GM18870 (cell line): ENCODE results near the gene B4GALT5.
"Not testable (repeated sequence)": the region's sequence is repeated elsewhere in the genome, so short reads cannot be mapped to it uniquely, and the experiment has no call there.

Experiments used
- ATAC-seq: cut with Tn5 transposase; IDR thresholded peaks from one replicate; pipeline ENCODE4 v1.9.1; 2021; ENCODE audit warnings: moderate library complexity; ENCODE audit not compliant: unreplicated experiment

Gene B4GALT5

DNA sequence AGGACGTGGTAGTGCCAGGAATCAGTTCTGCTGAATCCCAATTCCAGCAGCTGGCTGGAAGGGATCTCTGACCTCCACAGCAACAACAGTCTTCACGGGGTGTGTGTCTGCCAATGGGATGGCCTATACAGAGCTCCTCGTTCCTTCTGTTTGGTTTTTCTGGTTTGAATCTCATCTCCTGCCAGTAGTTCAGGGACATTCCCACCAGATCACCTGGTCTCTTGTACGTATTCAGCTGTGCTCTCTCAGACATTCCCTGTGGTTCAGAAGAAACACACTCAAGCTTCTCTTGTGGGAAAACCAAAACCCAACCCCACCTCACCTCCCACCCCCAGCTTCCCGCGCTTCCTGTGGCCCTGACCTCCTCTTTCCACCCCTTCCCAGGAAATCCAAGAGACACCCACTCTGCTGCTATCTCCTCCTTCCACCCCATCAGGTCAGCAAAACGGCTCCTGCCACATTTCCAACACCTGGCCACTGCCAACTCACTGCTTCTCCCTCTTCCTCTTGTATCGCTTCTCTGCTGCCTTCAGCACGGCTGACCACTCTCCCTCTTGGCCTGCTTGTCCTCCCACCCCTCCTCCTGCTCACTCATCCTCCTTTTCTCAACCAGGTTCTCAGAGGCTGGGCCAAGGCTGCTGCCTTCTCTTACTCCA, 82.5 kb downstream of the B4GALT5 start:
- peak; percentile 23 for ATAC-seq

DNA sequence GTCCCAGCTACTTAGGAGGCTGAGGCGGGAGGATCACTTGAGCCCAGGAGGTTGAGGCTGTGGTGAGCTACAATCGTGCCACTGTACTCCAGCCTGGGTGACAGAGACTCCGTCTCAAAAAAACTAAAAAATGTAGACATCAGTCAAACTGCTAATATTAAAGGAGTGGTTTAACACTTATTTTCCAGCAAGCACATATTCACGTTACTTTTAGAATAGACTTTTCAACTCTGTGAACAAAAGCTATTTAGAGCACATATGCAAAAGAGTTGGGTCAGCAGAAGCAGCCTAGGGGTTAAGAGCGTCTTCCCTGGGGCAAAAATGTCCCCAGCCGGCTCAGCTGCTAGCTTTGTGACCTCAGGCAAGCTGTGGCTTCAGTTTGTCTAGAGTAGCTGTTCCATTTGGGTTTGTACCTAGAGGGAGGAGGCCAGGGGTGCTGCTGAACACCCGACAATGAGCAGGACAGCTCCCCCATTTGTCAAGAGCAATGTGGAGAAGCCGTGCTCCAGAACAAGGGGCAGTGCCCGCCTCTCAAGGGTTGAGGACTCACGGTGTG, 83.2 kb downstream of the B4GALT5 start:
- ATAC-seq: peak; percentile 75

DNA sequence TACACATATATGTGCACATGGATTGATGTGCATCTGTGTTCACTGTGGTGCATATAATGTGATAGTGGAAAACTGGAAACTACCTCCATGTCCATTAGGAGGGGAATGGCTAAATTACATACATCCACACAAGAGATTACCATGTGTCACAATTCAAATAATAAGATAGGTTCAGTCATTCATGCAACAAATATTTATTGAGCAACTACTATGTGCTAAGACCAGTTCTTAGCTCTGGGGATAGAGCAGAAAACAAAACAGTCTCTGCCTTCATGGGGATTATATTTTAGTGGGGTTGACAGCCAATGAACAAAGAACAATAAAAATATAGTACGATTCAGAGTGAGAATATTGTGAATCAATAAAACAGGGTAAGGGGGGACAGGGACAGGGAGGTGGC, 84.1 kb downstream of the B4GALT5 start:
- ATAC-seq: no peak

DNA sequence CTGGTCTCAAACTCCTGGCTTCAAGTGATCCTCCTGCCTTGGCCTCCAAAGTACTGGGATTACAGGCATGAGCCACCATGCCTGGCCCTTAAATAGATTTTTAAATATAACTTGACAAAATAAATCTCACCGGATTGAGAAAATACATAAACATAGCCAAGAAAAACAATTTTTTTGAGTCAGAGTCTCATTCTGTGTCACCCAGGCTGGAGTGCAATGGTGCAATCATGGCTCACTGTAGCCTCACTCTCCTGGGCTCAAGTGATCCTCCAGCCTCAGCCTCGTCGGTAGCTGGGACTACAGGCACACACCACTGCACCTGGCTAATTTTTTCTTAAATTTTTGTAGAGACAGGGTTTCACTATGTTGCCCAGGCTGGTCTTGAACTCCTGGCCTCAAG, 85.4 kb downstream of the B4GALT5 start:
- not testable (repeated sequence) for ATAC-seq

DNA sequence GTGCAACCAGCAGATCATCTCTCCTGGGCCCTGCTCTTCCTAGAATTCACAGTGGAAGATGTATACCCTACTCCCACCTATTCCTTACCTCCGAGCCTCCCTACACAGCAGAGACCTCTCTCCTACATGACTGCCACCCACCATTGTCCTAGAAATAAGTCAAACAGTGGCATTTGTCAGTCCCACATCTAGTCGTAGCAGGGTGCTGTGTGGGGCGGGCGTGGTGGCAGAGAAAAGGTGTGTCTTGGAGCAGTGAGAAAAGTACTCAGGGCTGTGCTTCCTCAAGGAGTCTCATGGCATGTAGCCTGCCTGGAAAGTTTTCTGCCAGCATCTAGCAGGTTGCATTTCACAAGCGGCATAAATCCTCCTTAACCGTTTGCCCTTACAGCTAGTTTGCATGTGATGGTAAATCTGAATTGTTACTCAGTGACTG, 86.3 kb downstream of the B4GALT5 start:
- no peak for ATAC-seq

DNA sequence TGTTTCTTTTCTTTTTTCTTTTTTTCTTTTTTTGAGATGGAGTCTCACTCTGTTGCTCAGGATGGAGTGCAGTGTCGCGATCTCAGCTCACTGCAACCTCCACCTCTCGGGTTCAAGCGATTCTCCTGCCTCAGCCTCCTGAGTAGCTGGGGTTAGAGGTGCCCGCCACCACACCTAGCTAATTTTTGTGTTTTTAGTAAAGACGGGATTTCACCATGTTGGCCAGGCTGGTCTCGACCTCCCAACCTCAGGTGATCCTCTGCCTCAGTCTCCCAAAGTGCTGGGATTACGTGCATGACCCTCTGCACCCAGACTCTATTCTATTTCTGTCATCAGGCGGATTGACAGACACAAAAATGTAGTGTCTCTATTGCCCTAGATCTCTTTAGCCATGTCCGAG, 88.7 kb downstream of the B4GALT5 start:
- not testable (repeated sequence) for ATAC-seq

DNA sequence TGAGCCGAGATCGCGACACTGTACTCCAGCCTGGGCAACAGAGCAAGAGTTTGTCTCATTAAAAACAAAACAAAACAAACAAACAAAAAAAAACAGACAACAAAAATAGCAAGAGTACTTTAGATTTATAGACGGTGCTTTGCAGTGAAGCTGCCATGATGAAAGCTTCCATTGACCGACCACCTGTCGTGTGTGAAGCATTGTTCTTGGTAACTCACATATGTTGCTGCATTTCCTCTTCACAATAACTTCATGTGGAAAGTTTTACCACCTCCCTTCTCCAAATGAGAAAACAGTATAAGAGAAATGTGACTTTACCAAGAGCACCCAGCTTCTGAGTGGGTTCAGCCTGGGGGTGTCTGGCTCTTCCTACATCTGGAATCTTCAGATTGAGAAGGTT, 89.4 kb downstream of the B4GALT5 start:
- no peak for ATAC-seq

DNA sequence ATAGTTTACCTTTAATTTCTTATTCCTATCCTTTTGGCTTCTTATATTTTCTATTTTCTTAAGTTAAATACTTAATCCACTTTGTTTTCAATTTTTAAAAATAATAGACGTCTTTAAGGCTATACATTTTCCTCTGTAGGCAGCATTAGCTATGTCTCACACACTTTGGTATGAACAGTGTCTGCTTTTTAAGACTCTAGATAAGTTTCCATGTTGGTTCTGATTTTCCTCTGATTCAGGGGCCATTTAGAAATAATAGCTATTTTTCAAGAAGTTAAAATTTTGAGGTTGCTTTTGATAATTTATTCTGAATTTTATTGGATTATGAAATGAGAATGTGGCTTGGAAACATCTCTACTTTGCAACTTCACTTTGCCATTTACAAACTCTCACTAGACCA, 91.4 kb downstream of the B4GALT5 start:
- ATAC-seq: no peak

DNA sequence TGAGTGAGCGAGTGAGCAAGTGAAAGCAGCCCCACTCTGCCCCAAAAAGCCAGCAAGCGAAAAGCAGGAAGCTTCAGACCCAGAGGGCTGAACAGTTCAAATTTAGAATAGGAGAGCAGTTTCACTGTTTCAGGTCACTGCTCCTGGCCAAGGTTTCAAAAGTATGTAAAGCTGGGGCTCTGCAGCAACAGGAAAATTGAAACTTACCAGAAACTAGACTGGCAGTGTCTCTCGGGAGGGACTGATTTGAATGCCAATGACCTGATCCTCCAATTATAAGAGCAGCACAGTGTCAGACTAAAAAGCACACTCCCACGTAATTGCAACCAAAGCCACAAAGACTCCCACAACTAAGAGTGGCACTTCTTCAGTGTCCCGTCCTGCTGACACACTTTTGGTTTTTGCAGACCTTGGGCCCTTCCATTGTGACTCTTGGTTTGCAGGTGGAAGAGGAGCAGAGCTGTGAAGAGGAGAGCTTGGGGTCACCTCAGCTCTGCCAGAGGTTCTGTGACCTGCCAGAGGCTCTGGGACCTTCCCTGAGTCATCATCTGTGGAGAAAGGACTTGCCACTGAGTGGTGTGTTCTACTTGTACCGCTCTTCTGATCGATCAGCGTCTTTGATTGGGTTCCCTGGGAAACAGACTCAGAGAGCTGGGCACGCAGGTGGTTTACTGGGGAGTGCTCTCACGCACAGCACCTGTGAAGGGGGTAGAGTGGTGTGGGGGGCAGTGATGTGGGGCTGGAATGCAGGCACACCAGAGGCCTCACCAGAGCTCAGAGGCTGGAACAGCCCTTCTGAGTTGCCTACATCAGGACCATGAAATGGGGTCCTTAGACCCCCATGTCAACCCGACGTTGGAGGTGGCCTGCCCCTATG, 93.1 kb downstream of the B4GALT5 start:
- peak; percentile 88 for ATAC-seq

DNA sequence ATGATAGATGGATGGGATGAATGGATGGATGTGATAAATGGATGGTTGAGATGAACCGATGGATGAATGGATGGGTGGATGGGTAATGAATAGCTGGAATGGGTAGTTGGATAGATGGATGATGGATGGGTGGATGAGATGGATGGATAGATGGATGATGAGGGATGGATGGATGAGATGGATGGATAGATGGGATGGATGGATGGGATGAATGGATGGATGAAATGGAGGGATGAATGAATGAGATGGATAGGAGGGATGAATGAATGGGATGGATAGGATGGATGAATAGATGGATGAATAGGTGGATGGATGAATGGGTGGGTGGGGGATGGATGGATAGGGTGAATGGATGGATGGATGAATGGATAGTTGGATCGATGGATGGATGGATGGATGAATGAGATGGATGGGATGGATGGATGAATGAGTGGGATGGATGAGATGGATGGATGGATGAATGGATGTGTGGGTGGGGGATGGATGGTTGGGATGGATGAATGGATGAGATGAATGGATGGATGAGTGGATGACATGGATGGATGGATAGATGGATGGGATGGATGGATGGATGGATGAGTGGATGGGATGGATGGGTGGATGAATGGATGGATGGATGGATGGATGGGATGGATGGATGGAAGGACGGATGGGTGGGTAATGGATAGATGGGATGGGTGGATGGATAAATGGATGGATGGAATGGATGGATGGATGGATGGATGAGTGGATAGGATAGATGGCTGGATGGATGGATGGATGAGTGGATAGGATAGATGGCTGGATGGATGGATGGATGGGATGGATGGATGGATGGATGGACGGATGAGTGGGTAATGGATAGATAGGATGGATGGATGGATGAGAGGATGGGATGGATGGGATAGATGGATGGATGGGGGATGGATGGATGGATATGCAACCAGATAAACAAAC, 94.3 kb downstream of the B4GALT5 start:
- ATAC-seq: no peak

DNA sequence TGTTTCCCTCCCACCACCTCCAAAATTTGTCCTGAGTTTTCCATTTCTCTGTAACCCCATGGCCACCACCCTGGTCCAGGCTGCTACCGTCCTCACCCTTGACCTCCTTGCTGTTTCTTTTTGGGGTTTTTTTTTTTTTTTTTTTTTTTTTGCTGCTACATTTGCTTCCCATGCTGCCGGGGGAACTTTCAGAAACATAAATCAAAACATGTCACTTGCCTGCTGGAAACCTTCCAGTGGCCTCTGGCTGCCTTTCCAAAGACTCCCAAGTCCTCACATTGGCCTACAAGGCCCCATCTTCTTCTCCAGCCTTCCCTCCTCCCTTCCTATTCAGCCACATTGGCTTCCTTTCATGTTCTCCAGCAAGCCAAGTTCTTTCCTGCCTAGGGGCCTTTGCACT, 95.4 kb downstream of the B4GALT5 start:
- ATAC-seq: no peak

DNA sequence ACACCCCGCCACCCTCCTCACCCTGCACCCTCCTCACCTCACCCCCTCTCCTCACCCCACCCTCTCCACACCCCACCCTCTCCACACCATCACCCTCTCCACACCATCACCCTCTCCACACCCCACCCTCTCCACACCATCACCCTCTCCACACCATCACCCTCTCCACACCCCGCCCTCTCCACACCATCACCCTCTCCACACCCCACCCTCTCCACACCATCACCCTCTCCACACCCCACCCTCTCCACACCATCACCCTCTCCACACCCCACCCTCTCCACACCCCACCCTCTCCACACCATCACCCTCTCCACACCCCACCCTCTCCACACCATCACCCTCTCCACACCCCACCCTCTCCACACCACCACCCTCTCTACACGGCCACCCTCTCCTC, 96.3 kb downstream of the B4GALT5 start:
- ATAC-seq: not testable (repeated sequence)

DNA sequence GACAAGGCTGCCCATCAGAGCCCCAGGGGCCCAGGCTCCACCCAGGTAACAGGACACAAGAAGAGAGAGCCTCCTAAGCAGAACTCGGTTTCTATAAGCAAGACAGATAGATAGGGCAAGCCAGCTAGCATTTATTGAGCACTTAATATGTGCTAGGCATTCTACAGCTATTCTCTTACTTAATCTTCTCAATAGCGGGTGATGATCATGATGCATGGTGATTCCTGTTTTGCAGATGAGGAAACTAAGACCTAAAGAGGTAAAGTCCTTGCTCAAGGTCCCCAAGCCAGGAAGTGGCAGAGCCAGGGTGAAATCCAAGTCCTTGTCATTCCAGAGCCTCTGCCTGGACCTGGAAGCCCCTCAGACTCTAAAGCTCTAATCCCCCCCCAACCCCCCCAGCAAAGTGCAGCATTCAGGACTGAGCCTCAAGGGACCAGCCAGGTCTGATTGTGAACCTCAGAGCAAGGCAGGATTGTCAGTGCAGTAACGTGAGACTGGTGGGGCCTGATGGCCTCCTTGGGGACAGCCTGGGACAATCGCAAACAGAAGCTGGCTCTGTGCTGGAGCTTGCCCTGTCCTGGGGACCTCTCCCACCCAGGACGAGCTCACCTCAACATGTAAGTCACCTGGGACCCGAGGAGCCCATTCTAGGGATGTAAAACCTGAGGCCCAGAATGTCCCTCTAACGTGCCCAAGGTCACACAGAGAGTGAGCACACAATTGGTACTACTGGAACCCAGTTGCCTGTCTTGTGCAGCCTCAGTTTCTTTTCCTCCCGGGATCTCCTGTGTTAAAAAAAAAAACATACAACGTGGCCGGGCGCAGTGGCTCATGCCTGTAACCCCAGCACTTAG, 97.3 kb downstream of the B4GALT5 start:
- ATAC-seq: no peak

DNA sequence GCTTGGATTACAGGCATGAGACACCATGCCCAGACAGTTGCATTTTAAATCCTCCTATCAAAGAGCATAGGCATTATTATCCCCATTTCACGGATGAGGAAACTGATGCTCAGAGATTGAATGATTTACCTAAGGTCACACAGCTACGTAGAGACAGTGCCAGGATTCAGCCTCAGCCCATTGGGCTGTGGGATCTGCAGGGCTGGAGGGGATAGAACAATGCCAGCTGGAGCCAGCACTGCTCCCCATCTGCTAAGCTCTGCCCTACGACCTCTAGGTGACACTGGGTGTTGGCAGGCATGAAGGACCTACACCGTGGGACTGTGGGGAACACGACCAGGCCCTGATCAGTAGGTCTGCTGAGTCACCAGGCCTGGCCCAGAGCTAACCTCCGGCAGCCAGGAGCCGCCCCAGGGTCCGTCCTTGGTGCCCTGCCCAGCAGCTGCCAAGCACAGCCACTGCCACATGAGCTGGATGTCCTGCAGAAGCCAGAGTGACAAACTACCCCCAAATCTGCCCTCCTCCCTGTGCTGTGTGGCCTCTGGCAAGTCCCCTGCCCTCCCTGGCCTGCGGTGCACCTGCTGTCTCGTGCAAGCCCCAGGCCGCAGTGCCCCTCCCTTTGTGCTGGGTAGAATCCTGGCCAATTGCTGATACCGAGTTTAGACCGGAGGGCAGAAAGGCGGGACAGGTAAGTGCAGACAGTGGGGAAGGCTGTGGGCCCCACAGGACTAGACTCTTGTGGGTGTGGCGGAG, 98.1 kb downstream of the B4GALT5 start:
- ATAC-seq: no peak

DNA sequence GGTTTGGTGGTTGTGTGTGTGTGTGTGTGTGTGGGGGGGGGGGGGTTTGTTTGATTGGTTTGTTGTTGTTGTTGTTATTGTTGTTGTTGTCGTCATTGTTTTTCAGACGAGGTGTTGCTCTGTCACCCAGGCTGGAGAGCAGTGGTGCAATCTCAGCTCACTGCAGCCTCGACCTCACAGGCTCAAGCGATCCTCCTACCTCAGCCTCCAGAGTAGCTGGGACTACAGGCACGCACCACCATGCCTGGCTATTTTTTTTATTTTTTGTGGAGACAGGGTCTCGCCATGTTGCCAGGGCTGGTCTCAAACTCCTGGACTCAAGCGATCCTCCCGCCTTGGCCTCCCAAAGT, 98.7 kb downstream of the B4GALT5 start:
- not testable (repeated sequence) for ATAC-seq

DNA sequence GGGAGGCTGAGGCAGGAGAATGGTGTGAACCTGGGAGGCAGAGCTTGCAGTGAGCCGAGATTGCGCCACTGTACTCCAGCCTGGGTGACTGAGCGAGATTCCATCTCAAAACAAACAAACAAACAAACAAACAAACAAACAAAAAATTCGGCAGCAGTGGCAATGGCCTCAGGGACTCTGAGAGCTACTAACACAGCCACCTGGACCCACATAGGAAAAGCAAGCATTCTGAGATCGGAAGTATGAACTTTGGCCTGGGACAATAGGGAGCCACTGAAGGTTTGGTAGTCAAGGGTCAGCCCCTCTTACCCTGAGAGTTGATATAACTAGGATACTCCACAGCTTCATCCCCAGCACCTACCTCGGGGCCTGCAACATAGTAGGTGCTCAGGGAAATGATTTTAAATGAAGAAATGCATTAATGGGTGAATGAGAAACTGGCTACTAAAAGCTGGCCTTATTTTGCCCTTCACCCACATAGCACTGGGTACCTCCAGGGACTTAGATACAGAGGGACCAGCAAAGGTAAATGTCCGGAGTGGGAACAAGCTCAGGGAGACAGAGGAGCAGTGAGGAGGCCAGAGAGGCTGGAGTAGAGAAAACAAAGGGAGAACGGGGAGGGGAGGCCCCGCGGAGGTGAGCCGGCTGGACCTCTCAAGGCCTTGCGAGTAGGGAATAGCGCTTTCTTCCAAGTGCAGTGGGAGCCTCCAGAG, 99.2 kb downstream of the B4GALT5 start:
- no peak for ATAC-seq

DNA sequence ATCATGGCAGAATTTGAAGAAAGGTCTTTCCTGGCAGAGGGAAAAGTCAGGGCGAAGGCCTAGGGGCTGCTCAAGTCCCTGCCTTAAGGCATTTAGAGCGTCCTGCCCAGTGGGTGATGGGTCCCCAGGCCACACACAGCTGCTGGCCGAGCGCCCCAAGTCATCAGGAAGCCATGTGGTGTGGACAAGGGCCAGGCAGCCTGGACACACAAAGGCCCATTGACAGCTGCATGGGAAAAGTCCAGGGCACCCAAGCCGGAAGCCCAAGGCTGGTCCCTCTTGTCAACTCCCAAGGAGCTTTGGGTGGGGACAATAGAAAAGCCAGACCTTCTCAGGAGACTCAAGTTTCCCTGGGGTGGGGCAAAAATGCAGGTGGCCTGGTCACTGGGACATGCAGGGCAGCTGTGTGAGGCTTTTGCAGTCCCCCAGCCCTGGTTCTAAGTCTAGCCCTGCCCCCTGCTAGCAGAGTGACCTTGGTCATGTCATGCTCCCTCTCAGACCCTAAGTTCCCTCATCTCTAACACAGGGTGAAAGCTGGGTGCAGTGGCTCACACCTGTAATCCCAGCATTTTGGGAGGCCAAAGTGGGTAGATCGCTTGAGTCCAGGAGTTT, 101.4 kb downstream of the B4GALT5 start:
- no peak for ATAC-seq

DNA sequence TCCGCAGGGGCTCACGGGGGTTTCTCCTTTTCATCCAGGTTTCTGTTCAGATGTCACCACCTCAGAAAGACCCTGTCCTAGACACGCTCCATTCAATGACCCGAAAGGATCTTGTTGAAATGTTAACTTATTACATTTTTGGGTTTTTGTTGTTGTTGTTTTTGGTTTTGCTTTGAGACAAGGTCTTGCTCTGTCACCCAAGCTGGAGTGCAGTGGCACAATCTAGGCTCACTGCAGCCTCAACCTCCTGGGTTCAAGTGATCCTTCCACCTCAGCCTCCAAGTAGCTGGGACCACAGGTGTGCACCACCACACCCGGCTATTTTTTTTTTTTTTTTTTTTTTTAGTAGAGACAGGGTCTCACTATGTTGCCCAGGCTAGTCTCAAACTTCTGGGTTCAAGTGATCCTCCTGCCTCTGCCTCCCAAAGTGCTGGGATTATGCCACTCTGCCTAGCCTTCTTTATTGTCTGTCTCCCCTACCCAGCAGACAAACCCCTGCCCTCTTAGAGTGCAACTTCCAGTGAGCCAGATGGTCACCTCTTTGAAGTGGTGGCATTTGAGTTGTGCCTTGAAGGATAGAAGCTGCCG, 102.0 kb downstream of the B4GALT5 start:
- not testable (repeated sequence) for ATAC-seq
